Middle frontal gyrus (tissue), 1 donor: ENCODE data around the gene FTH1.
A peak's percentile ranks its signal among the peaks of the same experiment; 100 is the strongest.
"Not testable (repeated sequence)": the region's sequence is repeated elsewhere in the genome, so short reads cannot be mapped to it uniquely, and the experiment has no call there.

ENCODE experiments used
- DNase-seq: peaks from one replicate; pipeline ENCODE4 v3.0.0-alpha.2; 2015; ENCODE audit warnings: low spot score; ENCODE audit errors: extremely low spot score

FTH1 gene

GRCh38 chr11:61967116-61967923 is at the start of gene FTH1:
FTH1 (minus strand) TSS chr11:61967634; CDS start chr11:61967425, 209 bp downstream.
- peak; percentile 89 for DNase-seq

GRCh38 chr11:62015615-62016014 is 48.2 kb upstream of the FTH1 start:
- DNase-seq = no peak

GRCh38 chr11:62013537-62014476 is 46.4 kb upstream of the FTH1 start:
- no peak for DNase-seq

- no peak for DNase-seq
These were observed 45.5 kb upstream of the FTH1 start for GRCh38 chr11:62012832-62013461.

GRCh38 chr11:62012451-62012831 is 45.0 kb upstream of the FTH1 start:
- DNase-seq = no peak

- no peak for DNase-seq
These were observed 44.4 kb upstream of the FTH1 start for GRCh38 chr11:62011881-62012280.

GRCh38 chr11:62010935-62011528 is 43.6 kb upstream of the FTH1 start:
- DNase-seq = no peak

- DNase-seq = no peak
These were observed 40.8 kb upstream of the FTH1 start for GRCh38 chr11:62008193-62008592.

- DNase-seq = no peak
These were observed 37.0 kb upstream of the FTH1 start for GRCh38 chr11:62004473-62004872.

- not testable (repeated sequence) for DNase-seq
These were observed 34.8 kb upstream of the FTH1 start for GRCh38 chr11:62002283-62002682.

GRCh38 chr11:62001450-62002191 is 34.2 kb upstream of the FTH1 start:
- no peak for DNase-seq

- no peak for DNase-seq
These were observed 33.4 kb upstream of the FTH1 start for GRCh38 chr11:62000539-62001446.

GRCh38 chr11:61999141-61999975 is 31.9 kb upstream of the FTH1 start:
- no peak for DNase-seq

GRCh38 chr11:61996933-61997332 is 29.5 kb upstream of the FTH1 start:
- no peak for DNase-seq

- no peak for DNase-seq
These were observed 27.5 kb upstream of the FTH1 start for GRCh38 chr11:61994981-61995380.

GRCh38 chr11:61985869-61986268 is 18.4 kb upstream of the FTH1 start:
- no peak for DNase-seq

GRCh38 chr11:61983419-61983818 is 16.0 kb upstream of the FTH1 start:
- no peak for DNase-seq

GRCh38 chr11:61980783-61981541 is 13.5 kb upstream of the FTH1 start:
- no peak for DNase-seq
